ENCODE data around the gene CMPK1. TPM values are rescaled to one million over a fixed set of nuclear protein-coding genes. Genes with fewer than 3 reads are reported as not detected.

Gene CMPK1
- total and polyA plus RNA-seq, 12 donors, result 41.4 to 81.5 (median 74.7) TPM

DNA sequence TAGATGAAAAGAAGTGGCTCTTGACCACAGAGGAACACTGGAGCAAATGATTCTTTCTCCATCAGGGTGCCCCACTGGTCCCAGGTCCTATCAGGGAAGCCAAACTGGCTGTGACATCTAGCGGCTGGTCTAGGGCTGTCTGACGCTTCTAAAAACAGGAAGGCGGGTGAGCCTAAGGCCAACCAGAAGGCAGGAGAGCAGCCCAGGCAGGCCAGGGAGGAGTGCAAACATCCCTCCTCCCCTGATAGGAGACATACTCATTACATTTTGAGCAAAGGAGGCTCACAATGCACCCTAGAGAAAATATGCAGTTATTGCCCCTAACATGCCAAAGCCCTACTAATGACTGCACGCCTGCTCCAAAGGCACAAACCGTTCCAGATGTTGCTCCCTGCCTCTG lies 72.1 kb downstream of the CMPK1 start:
- Histone ChIP-seq H3K36me3 (no peaks in the 10 kb centered on the region), H3K4me1 (peaks cover 0 to 8% (median 3%) of the 10 kb centered on the region in 9 donors), H3K27ac (no peak overlapping the region), H3K27me3 (peaks cover 0 to 40% (median 28%) of the 10 kb centered on the region in 7 donors), H3K4me3 (no peak overlapping the region), H3K9me3 (no peaks in the 10 kb centered on the region)
- intact Hi-C loops (cut with DNase I), result no loop called here
- TF ChIP-seq, protein P1, sequence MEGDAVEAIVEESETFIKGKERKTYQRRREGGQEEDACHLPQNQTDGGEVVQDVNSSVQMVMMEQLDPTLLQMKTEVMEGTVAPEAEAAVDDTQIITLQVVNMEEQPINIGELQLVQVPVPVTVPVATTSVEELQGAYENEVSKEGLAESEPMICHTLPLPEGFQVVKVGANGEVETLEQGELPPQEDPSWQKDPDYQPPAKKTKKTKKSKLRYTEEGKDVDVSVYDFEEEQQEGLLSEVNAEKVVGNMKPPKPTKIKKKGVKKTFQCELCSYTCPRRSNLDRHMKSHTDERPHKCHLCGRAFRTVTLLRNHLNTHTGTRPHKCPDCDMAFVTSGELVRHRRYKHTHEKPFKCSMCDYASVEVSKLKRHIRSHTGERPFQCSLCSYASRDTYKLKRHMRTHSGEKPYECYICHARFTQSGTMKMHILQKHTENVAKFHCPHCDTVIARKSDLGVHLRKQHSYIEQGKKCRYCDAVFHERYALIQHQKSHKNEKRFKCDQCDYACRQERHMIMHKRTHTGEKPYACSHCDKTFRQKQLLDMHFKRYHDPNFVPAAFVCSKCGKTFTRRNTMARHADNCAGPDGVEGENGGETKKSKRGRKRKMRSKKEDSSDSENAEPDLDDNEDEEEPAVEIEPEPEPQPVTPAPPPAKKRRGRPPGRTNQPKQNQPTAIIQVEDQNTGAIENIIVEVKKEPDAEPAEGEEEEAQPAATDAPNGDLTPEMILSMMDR (IDR thresholded peaks at IDR 0.05), result no peak
- 57 to 62% methylated on average over 5 of the region's 5 CpGs for WGBS, 2 donors
- DNase-seq (no peak), ATAC-seq (no peak)

DNA sequence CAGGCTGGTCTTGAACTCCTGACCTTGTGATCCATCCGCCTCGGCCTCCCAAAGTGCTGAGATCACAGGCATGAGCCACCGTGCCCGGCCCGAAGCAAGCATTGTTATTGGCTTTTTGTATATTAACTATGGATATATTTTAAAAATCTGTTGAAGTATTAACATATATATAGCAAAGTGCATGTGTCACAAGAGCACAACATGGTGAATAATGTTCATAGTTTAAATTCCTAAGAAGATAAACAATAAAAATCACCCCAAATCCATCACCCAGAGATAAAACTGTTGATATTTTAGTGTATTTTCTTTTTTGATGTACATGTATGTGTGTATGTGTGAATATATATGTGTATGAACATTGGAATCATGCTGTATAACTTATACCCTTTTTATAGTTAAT lies 73.4 kb downstream of the CMPK1 start:
- no peak overlapping the region for H3K27ac ChIP-seq
- TF ChIP-seq, protein P1 (IDR thresholded peaks at IDR 0.05), result no peak
- intact Hi-C loops (cut with DNase I), result no loop called here
- H3K9me3 ChIP-seq, result no peaks in the 10 kb centered on the region
- 94 to 95% methylated on average over 5 of the region's 5 CpGs for WGBS, 2 donors
- no peaks in the 10 kb centered on the region for H3K36me3 ChIP-seq
- peaks cover 0 to 31% (median 21%) of the 10 kb centered on the region in 7 donors for H3K27me3 ChIP-seq
- DNase-seq (no peak), ATAC-seq (no peak)
- H3K4me1 ChIP-seq, result peaks cover 0 to 8% (median 3%) of the 10 kb centered on the region in 9 donors
- no peak overlapping the region for H3K4me3 ChIP-seq

DNA sequence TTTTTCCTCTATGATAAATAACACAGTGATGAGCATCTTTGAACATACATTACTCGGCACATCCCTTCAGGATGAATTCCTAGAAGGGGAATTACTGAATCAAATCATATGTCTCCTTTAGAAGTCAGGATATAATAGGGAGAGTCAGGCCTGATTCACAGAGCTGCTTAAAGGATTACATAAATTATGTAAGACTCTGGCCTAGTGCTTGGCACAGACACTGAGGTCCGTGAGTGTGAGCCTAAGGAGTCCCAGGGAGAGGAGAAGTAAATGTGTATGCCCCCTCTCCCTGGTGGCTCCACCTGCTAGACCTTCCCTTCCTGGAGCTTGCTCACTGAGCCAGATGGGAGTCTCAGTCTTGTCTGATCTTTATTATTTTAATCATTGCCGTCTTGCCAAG lies 73.9 kb downstream of the CMPK1 start:
- DNase-seq, result no peak
- no peak overlapping the region for H3K27ac ChIP-seq
- intact Hi-C loops (cut with DNase I), result no loop called here
- TF ChIP-seq, protein P1 (IDR thresholded peaks at IDR 0.05), result no peak
- no peaks in the 10 kb centered on the region for H3K9me3 ChIP-seq
- no peak for ATAC-seq
- peaks cover 0 to 25% (median 18%) of the 10 kb centered on the region in 7 donors for H3K27me3 ChIP-seq
- H3K36me3 ChIP-seq, result no peaks in the 10 kb centered on the region
- no peak overlapping the region for H3K4me3 ChIP-seq
- WGBS, 2 donors, result 93 to 96% methylated on average over 3 of the region's 3 CpGs
- H3K4me1 ChIP-seq, result peaks cover 0 to 8% (median 3%) of the 10 kb centered on the region in 9 donors

DNA sequence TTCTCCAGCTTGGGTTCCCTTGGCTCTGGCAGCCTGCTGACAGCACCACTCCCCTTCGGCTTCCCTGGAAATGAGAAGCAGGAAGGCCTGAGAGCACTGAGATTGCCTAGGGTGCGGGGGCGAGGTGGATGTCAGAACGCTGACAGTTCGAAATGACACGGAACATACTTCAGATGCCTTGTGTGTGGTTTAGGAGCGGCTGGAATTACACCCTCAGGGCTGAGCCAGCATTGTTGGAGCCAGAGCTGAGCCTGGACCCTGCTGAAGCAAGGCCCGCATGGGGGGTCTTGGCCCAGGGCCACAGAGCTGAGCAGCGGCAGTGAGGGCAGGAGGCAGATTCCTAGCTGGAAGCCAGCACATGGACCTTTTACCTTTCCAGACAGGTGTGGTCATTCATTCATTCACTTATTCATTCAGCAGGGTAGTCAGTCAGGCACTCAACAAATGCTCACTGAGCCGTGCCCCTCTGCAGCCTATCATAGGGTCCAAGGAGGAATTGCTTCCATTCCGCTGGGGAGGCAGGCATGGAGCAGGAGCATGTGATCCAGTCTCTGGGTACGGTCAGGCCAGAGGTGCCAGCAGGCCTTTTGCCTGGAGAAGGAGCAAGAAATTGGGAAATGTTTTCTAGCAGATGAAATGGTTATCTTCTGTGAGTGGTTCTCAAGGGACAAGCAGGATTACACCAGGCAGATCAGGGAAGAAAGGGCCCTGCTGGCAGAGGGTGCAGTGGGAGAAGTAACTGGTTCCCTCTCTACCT lies 75.9 kb downstream of the CMPK1 start:
- H3K4me1 ChIP-seq, result peaks cover 0 to 8% (median 3%) of the 10 kb centered on the region in 9 donors
- H3K36me3 ChIP-seq, result no peaks in the 10 kb centered on the region
- TF ChIP-seq, protein P1 (IDR thresholded peaks at IDR 0.05), result no peak
- WGBS, 2 donors, result 34 to 44% methylated on average over 12 of the region's 12 CpGs
- intact Hi-C loops (cut with DNase I), result loop anchor here in 1 of 10 donors (10.0 kb wide), 1 partner anchor 225 kb away; no protein-coding TSS in a partner anchor
- peaks cover 0 to 30% (median 18%) of the 10 kb centered on the region in 7 donors for H3K27me3 ChIP-seq
- H3K9me3 ChIP-seq, result no peaks in the 10 kb centered on the region
- peak in 1 of 2 donors; percentile 18 for DNase-seq
- no peak overlapping the region for H3K4me3 ChIP-seq
- ATAC-seq, result peak in 7 of 8 donors; percentile 42 to 65 (median 56)
- H3K27ac ChIP-seq, result no peak overlapping the region

Data from heart right ventricle (tissue), 16 donors.